Globus pallidus (tissue), 1 donor: ENCODE results near the gene GM2A.
"Not testable (repeated sequence)": the region's sequence is repeated elsewhere in the genome, so short reads cannot be mapped to it uniquely, and the experiment has no call there.

Source experiments
- DNase-seq: peaks from one replicate; pipeline ENCODE4 v3.0.0-alpha.2; 2015; ENCODE audit warnings: low spot score

GM2A gene

DNA sequence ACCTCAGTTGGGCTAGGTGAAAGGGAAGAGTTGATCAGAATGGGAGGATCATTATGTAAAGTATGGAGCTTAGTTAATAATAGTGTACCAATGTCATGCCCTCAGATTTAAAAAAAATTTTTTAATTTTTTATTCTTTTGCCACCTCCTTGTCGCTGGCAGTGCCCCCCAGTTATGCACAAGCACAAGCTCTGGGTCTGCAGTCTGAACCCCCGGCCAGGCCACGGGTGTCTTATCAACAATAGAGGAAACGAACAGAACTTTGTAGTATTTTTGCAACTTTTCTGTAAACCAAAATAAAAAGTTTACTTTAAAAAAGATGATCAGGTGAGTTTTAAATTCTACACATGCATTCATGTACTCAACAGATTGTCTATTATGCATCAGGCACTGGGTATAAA lies 1.4 kb upstream of the GM2A start:
- DNase-seq, result no peak

DNA sequence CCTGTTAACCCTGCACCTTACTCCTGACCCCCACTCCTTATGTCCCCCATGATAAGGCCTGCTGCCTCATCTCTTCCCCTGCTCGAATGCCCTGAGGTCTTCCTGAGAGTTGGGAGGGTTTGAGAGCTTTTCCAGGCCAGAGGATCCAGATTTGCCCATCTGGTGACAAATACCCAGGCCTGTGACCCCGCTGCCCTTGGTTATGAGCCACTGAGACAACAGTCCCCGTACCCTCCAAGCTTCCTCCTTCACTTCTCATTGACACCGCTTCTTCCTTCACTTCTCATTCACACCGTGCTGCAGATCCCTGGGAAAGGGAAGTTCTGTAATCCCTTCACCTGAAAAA lies 593 bp downstream of the GM2A start:
- no peak for DNase-seq

DNA sequence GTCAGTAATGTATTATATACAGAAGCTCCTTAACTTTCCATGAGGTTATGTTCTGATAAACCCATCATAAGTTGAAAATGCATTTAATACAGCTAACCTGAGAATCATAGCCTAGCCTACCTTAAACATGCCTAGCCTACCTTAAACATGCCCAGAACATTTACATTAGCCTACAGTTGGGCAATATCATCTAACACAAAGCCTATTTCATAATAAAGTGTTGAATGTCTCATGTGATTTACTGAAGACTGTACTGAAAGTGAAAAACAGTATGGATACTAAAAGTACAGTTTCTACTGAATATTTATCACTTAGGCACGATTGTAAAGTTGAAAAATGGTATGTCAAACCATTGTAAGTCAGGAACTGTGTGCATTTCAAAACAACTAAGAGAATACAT lies 1.6 kb downstream of the GM2A start:
- no peak for DNase-seq

DNA sequence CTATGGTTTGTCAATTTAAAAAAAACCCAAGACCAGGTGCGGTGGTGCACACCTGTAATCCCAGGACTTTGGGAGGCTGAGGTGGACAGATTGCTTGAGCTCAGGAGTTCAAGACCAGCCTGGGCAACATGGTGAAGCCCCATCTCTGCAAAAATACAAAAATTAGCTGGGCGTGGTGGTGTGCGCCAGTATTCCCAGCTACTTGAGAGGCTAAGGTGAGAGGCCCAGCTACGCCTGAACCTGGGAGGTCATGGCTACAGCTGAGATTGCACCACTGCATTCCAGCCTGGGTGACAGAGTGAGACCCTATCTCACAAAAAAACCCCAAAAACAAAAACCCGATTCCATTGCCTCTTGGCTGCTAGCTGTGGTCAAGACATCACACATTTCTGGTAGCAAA lies 2.0 kb downstream of the GM2A start:
- not testable (repeated sequence) for DNase-seq

DNA sequence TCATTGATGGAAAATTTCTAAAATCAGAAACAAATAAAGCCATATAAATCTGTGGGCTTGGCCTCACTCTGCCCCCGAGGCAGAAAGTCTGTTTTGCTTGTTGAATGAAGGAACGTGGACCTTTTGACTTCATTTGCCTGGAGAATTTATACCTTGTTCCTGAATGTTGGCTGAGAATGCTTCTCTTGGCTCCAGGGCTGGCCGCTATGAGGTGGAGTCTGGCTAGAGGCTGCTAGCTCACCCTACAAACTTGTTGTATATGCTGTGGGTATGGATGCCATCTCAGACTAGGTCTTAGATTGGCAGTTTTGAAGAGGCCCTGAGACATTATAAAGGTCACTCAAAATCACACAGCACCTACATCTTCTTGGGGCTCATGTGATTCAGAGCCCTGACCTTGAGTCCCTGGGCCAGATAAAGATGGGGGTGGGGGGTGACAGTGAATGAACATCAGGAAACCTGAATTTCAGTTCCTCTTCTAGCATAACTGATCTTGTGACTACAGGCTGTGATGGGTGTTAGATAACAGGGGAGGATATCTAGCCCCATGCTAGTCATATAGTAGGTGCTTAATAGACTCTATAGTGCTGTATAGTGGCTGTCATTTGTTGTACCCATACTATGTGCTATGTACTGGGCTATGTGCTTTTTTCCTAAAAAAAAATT lies 2.8 kb downstream of the GM2A start:
- DNase-seq, result peak; percentile 17

DNA sequence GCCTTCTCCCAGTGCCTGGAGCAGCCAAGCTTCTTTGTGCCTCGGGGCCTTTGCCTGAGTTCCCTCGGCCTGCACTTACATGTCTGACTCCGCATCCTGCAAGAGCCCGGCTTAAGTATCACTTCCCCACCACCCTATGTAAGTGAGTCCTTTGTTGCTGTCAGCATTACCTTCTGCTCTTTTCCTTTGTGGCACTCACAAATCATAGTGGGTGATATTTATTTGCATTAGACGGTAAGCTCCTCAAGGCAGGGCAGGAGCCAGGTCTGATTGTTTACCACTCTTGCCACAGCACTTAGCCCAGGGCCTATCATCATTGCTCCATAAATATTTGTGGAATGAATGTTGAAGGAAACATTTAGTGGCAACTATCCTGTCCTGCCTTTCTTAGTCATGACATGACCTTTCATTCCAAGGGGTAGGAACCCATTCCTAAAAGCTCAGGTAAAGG lies 4.8 kb downstream of the GM2A start:
- peak; percentile 38 for DNase-seq

DNA sequence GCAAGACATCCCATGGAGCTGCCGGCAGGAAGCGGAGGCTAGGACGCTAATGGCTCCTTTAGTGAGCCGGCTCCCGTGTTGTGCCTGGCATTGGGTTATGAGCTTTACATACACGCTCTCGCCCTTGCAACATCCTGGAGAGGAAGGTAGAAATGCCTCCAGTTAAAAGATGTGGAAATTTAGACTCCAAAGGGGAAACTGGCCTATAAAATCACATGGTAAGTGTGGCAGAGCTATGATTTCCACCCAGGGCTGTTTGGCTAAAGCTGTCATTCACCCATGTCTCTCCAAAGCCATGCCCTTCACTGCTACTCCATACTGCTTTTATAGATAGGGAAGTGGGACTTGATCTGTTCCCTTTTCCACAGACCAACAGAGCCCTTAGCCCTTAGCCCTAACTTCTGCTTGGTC lies 5.2 kb downstream of the GM2A start:
- DNase-seq, result peak; percentile 29

DNA sequence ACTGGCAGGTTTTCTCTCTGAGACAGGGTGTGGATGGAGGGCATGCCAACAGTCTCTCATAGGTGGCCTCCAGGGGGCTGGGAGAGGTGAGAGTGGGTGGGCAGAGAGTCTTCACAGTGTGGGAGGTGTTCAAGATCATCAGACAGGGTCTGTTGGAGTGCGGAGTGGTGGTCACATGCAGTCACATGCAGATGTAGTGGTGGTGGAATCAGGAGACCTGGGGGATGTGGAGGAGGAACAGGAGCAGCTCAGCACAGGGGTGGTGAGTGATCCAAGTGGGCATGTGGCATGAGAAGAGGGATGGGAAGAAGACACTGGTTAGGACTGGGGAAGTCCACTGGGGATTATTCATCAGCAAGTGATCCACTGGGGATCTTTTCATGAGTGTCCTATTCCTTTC lies 5.8 kb downstream of the GM2A start:
- no peak for DNase-seq

DNA sequence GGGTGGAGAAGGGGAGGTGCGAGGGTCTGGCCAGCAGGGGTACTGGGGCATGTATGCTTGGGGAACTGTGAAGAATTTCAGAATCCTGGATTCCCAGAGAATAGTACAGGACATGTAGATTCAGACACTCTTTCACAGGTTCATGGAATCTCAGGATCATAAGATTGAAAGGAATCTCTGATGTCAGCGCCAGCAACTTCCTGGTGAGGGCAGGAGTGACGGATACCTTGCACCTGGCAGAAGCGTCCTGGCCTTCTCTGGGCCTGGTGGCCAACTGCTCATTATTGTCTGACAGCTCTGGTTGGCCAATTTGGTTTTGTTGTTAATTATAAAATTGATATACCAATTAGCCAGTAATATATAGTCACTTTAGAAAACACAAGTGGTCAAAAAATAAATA lies 6.9 kb downstream of the GM2A start:
- no peak for DNase-seq

DNA sequence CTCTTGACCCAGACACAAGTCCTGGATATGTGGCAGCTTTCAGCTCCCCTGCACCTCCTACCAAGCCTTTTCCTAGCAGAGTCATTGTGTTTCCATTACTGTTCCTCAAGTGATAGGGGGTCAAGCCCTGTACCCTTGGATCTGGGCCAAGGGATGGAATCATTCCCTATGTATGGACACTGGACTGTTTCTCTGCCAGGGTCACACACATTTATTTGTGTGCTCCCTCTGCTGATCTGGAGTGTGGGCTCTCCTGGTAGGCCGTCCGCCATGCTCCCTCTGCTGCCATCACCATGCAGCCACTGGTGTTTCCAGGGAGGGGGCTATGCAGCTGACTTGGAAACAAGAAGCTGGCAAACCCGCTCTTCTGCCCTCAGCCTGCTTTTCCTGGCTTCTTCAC lies 9.5 kb downstream of the GM2A start:
- no peak for DNase-seq

DNA sequence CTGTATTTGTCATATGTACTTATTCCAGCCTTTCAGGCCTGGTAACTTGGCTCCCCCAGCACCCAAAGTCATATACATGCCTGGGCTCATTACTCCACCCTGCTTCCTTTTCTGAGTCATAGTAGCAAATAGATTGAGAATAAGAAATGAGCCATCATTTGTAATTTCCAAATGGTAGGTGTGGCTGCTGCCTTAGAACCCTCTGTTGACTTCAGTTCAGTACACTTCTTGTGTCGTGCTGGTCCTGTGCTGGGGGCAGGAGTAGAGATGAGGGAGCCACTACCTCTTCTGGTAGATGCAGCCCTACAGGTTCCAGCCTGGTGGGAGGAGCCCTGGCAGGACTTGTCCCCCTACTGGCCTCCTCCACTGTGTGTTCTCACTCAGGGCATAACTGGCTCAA lies 11.1 kb downstream of the GM2A start:
- no peak for DNase-seq

DNA sequence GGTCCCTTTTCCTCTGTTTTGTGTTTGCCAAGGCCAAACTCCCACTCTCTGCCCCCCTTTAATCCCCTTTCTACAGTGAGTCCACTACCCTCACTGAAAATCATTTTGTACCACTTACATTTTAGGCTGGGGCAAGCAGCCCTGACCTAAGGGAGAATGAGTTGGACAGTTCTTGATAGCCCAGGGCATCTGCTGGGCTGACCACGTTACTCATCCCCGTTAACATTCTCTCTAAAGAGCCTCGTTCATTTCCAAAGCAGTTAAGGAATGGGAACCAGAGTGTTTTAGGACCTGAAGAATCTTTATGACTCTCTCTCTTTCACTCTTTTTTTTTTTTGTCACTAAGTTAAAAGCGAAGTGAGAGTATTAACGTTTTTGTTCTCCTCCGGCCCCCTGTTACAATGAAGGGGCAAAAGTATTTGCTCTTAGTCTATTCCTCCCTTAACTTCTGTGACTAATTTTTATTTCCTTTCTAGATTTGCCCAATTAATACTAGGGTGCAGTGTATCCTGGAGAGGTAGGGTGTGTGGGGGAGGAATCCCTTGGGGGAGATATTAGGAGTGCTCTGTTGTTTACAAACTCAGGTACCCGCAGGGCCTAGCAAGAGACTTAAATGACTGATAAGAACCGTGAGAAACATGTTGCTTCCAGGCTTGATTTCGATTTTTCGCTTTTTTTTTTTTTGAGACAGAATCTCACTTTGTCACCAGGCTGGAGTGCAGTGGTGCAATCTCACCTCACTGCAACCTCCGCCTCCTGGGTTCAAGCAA lies 14.7 kb downstream of the GM2A start:
- DNase-seq, result no peak

DNA sequence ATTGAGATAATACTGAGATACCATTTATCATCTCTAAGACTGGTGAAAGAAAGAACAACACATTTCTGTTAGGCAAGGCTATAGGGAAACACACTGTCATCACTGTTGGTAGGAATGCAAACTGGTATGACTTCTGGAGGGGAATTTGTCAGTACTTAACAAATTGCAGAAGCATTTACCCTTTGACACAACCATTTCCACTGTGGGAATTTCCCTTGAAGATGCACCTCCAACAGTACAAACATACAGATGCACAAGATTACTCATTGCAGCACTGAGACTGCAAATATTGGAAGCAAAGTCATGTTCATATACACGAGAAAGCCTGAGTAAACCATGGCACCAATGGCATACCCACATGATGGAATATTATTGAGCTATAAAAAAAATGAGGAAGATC lies 17.6 kb downstream of the GM2A start:
- DNase-seq, result no peak

DNA sequence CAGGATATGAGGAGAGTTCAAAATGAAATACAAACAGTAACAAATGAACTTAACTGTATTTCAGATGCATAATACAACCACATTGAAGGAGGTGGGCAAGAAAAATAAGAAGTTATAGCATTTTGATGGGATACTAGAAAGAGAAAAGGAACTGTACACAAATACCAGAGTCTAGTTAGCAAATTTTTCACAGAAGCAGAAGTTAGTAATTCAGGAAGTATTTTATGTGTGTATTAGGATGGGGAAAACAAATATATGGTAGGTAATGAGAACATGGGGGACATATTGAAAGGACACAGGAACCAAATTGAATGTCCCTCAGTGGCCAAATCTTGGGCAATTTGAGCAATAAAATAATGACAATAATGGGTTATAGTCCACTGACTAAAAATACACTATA lies 18.4 kb downstream of the GM2A start:
- no peak for DNase-seq

DNA sequence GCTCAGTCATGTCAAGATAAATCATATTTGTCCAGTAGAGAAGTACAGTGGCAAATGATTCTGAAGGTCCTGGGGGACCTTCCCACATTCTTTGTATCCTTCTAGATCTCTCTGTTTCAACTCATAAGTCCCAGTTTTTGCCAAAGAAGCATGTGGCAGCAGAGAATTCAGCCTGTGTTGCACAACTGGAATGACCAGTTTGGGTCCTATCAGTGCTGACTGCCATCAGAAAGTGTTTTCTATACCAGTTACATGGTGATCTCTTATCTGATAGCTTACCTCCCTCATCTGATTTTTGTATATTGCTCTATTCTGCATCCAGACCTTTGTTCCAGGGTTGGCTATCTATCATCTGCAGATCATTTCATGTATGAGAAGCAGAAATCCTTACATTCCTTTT lies 21.7 kb downstream of the GM2A start:
- no peak for DNase-seq

DNA sequence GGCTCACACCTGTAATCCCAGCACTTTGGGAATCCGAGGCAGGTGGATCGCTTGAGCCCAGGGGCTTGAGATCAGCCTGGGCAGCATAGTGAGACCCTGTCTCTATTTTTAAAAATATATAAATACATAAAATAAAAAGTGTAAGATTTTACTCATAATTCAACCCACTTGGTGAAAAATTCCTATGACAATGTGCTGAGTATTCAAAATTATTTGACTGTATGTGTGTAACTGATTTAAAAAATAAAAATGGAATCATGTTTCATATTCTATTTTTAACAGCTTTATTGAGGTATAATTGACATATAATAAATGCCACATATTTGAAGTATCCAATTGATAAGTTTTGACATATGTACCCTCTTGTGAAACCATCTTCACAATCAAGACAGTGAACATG lies 22.8 kb downstream of the GM2A start:
- no peak for DNase-seq

DNA sequence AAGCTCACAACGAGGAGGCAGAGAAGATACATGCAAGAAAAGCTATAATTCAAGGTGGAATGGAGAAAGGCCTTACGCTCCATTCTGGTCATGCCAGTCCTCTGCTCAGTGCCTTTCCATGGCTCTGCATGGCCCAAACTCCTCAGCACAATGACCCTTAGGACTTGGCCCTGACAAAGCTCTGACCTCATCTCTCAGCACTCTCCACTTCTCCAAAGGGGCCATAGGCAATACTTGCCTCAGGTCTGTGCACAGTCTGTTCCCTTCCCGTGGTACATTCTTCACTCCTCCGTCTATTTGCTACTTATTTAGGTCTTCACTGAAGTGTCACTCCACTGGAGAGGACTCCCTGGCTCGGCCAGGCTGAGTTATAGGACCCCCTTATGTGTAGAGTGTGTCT lies 25.9 kb downstream of the GM2A start:
- no peak for DNase-seq

DNA sequence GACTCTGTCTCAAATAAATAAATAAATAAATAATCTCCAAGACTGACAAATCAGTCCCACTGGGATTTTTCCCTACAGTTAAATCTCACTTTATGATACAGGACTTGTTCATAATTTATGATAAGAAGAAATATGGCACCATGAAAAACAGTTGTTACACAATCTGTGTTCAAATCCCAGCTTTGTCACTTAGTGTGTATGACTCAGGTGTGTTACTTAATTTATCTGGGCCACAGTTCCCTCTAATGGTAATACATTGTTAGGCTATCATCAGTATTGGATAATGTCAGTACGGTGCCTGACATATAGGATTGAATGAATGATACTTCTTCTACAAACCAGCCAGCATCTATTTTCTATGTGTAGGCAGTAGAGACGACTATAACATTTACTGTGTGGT lies 27.5 kb downstream of the GM2A start:
- DNase-seq, result no peak

DNA sequence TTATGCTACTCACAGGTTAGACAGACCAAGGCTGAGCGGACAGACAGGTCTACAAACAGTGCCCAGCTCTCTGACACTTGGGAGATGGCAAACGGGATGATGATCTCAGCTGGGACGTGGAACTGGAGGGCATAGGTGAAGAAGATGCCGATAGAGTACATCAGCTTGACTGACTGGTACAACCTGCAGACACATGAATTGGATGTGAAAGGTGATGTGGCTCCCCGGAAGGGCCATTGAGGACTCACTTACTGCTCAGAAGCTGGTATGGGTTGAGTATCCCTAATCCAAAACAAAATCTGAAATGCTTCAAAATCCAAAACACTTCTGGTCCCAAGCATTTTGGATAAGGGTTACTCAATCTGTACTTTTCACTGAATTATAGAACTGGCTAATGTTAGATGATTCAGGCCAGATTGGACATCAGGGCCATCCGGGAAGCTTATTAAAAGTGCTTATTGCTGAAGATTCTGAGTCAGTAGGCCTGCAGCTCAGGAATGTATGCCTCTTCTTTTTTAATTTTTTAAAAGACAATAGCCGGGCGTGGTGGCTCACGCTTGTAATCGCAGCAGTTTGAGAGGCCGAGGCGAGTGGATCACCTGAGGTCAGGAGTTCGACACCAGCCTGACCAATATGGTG lies 28.1 kb downstream of the GM2A start:
- DNase-seq, result no peak

DNA sequence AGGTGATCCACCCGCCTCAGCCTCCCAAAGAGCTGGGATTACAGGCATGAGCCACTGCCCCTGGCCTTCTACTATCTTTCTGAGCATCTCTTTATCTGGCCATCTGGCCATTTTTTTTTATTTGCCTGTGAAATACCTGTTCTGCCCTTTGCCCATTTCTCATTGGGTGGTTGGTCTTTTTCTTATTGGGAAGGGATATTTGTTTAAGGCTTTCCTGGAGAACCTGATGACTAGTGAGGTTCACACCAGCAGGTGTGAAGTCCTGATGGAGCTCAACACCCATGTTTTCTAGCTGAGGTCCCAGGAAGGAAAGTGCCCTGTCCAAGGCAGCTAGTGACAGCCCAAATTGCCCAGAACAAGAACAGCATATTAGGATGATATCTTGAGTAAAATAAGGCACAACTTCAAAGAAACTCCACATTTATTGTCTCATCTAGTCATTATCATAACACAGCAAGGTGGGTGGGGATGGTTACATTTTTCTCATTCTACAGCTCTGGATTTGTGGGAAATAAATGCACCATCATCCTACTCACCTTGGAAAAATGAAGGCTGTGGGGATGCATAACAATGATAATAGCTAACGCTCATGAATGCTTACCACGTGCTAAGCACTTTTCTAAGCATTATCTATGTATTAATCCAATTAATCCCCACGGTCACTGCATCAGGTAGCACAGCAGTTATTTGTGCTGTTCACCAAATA lies 30.3 kb downstream of the GM2A start:
- no peak for DNase-seq

DNA sequence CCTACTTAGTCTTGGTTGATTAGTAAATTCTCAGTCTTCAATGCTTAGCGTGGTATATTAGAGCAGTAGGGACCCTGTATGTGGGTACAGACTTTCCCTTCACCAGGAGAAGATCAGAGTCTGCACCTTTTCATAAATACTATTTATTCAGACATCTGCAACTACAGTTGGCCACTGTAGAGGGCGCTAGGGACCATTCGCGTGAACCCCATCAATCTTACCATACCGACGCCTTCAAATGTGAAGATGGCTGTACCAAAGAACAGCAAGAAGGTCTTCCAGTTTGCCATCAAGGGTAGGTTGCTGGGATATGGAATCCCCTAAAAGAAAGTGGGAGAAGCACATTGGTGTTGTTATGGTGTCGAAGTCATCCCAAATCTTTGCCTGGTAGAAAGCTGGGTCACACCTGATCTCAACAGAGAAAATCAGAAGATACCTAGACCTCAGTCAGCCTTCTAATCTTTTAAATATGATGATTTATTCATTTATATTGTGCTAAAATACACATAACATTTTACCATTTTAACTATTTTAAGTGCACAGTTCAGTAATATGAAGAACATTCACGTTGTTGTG lies 31.5 kb downstream of the GM2A start:
- no peak for DNase-seq

DNA sequence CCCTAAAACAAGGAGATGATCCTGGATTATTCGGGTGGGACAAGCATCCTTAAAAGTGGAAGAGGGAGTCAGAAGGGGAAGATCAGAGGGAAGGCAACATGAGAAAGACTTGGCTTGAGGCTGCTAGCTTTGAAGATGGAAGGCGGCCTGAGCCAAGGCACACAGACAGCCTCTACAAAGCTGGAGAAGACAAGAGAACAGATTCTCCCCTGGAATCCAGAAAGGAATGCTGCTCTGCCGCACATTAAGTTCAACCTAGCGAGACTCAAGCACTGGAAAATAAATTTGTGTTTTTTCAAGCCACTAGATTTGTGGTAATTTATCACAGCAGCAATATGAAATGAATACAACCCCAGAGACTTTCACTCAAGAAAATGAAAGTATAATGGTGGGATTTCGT lies 32.7 kb downstream of the GM2A start:
- no peak for DNase-seq

DNA sequence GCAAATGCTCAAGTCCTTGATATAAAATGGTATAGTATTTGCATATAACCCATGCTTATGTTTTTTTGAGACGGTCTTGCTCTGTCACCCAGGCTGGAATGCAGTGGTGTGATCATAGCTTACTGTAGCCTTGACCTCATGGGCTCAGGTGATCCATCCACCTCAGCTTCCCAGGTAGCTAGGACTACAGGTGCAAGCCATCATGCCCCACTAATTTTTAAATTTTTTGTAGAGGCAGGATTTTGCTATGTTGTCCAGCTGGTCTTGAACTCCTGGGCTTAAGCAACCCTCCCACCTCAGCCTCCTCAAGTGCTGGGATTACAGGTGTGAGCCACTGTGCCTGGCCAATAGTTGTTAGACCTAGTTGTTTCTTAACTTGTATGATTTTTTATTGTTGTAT lies 33.3 kb downstream of the GM2A start:
- no peak for DNase-seq
